ENCODE data around the gene LRP8. TPM values are rescaled to one million over a fixed set of nuclear protein-coding genes. Genes with fewer than 3 reads are reported as not detected.
A peak's percentile ranks its signal among the peaks of the same experiment; 100 is the strongest.

LRP8 gene
- polyA plus RNA-seq, 1 donor, result 6.9 TPM

DNA sequence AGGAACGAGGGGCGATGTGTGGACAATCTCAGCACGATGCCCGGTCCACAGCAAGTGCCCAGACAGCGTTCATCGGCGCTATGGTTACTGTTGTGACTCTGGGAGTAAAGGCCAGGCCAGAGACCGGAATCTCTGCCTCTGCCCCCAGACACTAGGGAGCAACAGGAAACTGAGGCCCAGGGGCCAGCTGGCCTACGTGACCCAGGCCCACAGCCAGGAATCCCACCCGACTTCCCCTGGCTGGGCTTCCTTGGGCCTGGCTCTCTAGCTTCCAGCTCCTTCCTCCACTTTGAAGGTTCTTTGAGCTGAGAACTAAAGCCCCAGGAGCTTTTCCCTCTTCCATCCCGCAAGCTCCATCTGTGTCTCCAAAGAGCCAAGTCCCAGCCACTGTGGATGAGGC, 4.6 kb downstream of the LRP8 start:
- DNase-seq, result no peak

DNA sequence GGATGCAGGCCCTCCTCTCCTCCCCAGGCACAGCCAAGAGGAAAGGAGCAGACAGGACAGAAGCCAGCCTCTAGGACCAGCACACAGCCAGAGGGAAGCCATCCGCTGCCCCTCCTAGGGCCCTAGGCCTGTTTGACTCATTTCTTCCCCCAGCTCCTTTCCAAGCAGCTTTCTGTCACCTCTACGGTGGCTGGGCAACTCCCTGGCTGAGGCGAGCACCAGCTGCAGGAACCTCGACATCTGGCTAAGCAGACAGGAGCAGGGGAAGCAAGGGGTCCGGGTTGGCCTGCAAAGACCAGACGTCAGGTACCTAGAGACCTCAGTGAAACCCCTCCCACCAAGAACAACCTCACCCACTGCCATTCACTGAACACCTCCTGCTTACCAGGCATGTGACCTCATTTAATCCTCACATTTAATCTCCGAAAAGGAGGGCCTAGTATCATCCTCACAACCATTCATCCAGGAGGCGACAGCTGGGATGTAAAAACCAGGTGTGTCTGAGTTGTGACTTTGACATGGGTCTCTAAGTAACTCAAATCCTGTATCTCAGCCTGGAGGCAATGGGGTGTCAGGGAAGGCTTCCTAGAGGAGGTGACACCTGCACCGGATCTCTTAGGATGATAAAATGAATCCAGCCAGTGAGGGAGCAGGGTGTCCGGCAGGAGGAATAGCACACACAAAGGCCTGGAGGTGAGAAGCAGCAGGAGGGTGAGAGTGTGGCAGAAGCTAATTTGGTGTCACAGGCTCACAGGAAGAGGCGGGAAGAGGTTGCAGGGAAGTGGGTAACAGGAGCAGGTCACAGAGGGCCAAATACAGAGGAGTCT, 5.9 kb downstream of the LRP8 start:
- no peak for DNase-seq

DNA sequence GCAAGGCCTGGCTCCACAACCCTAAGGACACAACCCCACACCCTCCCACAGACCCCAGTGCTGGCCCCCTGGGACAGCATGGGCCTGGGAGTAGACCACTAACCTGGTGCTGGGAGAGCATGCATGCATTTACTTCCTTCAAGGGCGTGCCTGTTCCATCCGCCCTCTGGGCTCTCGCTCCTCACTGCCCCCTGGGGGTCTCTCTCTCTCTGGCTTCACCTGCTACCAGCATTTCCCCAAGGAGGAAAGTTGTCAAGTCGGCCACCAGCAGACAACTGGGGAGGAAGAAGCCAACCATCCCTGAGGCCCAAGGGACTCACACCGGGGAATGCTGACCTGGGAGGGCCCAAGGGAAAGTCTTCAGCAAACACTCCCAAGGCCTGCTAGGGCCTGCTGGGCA, 6.5 kb downstream of the LRP8 start:
- DNase-seq, result no peak

DNA sequence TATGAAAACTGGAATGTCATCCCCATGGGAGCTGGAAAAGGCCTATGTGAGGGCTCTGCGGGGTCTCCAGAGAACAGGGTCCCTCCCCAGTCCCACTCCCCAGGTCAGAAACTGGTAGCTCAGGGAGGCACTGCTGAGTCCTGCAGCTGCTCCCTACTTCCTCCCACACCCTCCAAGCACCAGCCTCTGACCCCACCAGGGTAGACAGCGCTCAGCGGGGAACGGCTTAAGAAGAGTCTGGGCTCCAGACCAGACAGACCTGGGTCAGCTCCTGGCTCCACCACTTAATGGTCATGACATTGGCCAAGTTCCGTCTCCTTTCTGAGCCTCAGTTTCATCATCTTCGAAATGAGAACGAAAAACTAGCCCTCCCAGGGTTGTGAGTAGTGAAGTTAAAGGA, 7.2 kb downstream of the LRP8 start:
- DNase-seq, result no peak

DNA sequence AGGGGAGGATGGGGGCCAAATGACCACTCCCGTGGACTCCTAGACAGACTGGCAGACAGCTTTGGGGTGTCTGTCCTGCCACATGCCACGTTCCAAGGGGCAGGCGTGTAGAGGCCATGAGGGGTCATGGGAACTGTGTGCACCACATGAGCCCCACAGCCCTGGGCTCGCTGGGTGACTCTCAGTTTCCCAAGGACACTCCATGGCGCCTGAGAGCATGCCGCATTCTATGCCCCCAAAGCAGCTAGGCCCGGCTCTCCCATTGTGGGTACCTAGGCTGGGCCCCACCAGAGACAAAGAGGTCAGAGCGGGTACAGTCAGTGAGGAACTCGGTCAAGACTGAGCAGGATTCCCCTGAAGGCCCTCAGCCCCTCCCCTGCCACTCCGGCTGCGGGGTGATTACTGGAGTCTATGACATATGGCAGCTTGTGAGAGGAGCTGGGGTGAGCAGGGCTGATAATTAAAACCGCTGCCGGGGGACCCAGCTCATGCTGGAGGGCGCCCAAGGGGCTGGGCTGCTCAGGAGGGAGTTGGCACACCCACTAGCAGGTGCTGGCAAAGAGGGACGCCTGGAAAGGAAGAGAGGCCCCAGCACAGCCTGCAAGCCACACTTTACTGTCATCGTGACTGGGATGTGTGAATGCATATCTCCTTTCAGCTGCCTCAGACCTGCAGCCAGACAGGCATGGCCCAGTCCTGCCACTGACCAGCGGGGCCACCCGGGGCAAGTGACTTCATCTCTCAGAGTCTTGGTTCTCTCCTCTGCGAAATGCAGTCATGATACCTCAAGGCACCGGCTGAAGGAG, 8.4 kb downstream of the LRP8 start:
- DNase-seq, result no peak

DNA sequence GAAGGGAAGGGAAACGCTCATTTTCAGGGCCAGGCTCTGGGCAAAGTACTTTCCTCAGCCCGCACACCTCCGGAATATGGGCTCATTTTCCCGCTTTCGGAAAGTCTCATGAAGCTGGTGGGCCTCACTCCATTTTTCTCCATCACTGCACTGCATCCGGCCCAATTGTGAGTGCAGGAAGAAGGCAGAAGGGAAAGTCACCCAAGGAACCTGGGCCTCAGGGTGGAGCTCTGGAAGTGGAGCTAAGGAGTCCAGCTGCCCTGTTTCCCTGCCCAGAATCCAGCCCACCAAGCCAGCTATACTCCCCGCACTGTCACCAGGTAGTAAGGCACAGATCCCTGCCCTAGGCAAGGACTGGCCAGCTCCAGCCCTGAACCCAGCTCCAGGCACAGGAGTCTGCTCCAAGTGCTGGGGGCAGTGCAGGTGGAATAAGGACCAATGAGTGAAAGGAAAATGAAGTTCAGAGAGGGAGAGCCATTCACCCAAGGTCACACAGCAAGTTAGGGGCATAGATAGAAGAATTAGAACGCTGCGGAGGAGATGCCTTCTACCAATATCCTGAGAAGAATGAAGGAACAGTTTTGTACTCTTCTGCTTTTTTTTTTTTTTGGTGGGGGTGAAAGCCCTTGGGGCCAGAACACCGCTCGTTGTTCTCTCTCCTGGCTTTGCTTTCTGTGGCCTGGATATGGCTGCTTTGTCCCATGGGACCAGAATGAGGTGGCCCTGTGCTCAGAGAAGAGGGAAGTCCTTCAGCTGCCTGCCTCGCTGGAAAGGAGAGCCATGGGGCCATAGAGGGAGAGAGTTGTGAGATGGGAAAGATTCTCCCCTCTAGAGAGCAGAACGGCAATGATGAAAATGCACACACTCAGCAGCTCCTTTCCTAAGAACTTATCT, 10.0 kb downstream of the LRP8 start:
- DNase-seq, result no peak

DNA sequence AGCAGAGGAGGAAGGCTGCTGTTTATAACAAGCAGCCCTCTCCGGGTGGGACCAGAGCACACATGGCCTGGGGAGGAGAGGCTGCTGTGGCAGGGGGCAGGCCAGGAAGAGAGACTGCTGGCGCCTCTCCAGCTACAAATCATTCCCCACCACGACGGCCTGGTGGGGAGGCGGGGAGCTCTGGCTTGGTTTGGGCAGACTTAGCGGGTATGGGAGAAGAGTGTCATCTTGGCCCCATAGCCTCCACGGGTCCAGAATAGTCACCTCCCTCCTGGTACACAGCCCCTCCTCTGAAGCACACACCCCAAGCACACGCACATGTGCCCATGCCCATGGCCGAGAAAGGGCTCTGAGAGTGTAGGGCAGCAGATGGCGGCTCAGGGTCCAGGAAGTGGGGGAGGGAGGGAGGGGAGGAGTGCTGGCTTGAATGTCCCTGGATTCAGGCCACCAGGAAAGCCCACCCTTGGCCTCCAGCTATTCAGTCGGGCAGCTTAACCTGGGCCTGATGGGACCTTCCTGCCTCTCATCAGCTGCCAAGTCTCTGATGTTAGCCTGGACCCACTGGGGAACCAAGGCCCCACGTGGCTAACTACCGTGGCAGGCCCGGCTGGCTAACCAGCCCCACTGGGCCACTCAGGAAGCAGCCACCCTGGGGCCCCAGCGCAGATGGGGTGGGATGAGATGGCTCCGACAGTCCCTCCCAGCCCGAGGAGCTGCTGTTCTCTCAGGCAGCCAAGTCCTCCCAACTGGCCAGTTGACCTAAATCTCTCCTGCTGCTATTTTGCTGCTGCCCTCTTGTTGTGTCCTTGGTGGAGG, 10.9 kb downstream of the LRP8 start:
- no peak for DNase-seq

DNA sequence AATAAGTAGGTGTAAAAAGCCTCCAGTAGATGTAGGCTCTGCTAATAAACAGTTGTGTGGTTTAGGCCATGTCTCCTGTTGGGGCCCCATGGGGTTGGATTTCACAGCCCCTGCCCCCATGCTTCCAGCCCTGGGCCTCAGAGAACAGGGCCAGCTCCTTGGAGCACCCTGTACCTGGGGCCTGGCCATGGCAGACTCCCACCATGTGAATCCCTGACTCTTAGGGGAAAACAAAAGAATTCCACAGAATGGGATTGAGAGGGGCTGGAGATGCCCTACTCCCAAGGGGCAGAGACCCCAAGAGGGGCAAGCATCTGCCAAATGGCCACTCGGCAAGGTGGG, 11.5 kb downstream of the LRP8 start:
- no peak for DNase-seq

DNA sequence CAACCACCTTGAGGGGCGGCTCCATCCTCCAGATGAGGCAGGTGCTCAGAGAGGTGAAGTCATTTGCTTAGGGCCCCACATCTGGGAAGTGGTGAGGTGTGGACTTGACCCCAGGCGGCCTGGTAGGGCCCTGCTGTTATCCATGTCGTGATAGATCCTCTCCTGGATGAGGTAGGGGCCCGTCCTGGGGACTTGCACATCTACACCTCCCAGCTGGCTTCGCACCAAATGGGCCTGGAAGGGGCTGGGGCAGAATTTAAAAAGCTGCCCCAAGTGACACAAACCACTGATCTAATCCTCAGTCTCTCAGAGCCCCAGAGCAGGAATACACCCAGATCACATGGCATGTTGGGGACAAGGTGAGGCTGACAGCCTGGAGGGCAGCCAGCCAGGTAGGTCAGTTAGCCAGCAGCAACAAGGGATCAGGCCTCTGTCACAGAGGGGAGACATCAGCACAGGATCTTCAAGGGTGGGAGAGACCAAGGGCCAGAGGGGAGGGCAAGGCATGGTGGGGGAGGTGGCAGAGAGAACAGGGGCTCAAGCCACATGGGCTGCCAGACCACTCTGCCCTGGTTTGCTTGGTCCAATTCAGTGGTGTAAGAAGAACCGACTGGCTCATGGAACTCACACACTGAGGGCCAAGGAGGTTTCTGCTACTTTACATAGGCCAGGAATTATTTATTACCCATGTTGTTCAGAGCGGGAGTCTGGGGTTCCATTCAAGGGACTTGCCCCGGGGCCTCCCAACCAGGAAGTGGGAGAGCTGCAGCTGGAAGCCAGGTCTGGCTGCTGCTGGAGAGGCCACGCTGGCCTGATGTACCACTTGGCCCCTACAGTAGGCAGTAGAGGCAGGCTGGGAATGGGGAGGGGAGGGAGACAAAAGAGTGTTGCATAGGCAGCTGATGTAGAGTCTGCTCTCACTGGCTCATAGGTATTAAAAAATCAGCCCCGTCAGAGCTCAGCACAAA, 12.1 kb downstream of the LRP8 start:
- DNase-seq, result peak; percentile 52

DNA sequence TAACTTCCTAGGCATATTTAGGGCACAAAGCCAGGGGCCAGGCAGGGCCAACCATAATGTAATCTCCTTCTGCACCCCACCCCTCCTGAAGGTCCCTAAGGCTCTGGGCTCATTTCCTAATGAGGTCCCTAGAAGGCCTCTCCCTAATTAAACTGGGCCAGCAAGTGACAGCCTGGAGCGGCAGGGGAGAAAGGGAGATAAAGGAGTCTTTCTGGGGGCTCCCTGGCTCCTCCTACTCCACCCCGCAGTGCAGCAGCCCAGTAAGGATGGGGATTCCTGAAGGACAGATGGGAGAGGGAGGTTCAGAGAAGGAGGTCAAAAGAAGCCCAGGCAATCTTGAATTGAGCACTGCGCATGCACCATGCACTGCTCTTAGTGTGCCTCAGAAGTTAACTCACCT, 12.8 kb downstream of the LRP8 start:
- no peak for DNase-seq

DNA sequence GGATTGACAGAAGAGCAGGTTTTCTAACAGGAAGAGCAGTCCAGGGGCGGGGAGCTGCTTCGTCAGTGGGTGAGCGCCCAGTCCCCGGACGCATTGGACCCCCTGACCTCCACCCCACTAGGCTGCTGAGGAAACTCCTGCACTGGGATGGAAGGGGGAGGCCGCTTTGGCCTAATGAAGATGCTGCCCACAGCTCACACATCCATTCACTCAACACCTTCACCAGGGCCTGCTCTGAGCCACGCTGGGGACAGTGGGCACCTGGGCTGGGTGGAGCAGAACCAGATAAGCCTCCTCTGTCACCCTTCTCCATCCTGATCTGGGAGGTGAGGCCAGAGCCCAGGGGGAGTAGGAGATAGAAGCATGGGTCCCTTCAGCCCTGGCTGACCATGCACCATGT, 13.3 kb downstream of the LRP8 start:
- DNase-seq, result no peak

DNA sequence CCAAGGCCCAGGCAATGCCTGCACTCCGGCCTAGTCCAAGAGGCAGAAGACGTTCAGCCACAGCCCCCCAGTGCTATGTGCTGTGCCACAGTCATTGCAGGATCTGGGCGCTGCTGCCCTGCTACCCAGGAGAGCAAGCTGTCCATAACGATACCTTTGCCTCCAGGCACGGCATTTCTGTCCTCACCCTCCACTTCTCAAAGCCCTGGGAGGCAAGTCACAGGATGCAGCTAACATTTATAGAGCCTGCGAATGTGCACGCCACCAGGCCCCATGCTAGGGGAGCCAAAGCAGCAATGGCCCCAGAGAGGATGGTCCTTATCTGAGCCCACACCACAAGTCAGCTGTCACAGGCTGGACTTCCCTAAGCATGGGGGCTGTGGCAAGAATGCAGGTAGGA, 13.8 kb downstream of the LRP8 start:
- no peak for DNase-seq

DNA sequence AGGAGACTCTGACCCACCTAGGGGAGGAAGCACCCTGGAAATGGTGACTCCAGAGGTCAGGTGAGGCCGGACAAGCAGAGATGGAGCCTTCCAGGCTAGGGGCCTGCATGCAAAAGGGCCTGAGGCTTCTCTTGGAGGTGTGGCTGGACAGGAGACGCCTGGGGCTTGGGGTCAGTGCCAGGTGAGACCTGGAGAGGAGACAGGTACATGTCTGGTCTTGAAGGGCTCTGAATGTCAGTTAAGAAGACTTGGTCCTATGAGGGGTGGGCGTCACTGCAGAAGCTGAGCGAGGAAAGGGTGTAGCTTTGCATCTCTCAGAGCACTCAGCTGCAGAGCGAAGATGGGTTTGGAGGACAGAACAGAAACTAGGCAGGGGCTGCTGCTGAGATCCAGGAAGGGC, 14.3 kb downstream of the LRP8 start:
- DNase-seq, result no peak

DNA sequence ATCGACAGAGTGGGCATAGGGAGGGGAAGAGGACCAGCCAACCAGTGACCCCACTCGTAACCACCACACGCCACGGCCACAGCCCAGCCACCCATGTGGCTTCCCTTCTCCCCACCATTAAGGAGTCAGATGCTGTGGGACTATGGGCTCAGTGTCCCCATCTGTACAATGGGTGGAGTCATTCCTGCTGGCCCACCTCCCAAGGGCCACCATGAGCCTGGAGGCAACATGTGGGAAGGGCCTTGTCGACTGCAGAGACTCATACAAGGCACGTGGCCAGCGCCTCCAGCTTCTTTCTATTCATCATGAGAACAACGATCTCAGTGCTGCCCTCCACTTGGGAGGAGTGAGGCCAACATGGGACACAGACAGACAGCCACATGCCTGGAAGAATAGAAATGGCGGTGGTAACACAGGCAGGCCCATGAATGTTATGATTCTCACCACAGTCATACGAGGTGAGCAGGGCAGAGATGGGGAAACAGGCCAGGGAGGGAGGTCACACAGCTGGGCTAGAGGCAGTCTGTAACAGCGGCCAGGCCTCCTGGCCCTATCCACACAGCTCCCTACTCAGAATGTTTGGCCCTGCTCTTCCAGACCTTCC, 16.1 kb downstream of the LRP8 start:
- DNase-seq, result no peak

DNA sequence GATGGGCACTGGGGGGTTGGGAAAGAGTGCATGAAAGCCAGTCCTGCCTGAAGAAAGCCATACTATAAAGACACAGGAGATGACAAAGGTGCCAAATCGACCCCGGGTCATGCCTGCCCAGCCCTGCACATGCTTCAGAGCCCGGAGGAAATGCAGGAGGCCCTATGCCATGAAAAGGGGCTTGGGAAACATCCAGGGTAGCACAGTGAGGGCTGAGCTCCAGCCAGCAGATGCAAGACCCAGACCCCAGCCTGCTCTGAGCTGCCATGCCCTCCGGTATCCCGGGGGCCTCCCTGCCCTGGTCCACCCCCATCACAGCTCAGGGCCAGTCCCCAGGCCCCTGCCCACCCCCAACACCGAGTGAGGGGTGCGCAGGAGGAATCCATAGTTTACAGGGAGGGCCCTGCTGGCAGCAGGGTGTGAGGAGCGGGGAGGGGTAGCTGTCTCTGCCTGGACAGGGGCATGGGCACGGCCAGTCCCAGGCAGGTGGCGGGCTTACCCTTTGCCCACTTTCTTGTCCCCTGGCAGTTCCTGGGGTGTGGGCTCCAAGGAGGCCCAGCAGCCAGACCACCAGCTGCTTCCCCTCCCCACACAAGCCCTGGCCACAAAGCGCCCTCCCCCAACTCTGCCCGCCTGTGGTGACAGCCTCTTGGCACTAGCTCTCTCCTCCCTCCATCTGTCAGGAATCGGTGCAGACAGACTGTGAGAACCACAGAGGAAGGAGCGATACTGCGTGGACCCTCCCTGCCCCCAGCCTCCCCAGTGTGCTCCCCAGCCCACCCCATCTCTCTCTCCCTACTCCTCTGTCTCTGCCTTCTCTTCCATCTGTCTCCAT, 16.8 kb downstream of the LRP8 start:
- no peak for DNase-seq

DNA sequence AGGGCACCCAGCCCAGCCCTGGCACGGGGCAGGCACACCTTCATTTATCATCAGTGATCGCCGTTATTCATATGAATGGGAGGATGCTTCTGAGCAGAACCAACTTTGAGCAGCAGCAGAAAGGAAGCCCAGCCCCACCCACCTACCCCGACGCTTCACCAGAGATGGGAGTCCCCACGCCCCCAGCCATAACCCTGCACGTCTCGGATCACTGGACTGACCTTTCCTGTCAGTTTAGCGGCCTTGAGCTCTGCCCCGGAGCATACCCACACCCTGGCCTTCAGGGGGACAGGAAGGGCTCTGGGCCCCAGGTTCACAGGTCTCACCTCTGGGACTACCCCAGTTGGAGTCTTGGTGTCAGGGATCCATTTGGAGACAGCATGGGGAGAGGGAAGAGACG, 18.1 kb downstream of the LRP8 start:
- no peak for DNase-seq

DNA sequence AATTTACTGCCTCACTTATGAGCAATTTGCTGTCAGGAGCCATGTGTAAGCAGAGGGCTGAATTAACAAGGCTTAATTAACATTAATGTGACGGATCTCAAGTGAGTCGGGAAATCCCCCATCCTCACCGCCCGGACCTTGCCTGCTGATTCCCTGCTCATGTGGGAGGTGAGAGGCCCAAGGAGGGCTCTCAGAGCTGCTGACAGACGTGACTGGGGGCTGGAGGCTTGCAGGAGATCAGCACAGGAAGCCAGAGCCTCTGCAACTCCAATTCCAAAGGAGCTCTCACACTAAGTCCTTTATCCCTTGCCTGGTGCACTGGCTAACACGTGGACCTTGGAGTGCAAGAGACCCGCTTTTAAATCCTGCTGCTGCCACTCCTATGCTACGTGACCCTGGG, 19.4 kb downstream of the LRP8 start:
- no peak for DNase-seq

DNA sequence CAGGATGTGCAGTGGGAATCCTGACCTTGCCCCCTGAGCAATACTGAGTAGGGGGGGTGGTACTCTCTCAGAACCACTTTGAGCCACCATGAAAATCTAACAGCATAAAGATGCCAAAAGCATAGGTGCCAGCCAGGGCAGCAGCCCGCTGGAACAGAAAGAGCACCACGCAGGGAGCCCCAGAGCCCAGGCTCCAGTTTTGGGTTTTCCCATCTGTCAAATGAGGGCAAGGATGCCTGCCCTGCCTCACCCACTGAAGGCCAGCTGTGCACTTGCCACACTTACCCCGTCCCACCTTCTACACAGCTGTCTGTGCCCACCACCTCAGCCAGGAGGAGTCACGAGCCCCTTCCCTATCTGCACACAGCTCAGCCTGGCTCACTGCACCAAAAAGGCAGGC, 20.8 kb downstream of the LRP8 start:
- DNase-seq, result no peak

DNA sequence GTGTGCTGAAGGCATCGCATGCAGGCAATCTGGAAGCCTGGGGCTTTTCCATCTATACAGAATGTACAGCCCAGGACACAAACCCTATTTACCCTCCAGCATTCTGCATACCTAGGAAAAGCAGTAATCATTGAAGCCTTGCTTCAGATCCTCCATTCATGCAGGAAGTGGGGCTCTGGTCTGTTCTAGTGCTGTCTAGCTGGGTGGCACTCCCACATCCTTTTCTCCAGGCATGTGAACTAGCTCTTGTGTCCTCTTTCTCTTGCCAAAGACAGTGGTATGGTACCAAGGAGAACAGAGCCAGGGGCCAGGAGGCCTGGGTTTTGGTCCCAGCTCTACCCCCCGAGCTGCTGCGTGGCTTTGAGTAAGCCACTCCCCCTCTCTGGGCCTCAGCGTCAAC, 21.7 kb downstream of the LRP8 start:
- no peak for DNase-seq
